PC-3 (cell line): ENCODE measurements around the gene UNC5B. TPM values are rescaled to one million over a fixed set of nuclear protein-coding genes. Genes with fewer than 3 reads are reported as not detected.

ENCODE experiments used
- ATAC-seq: fragments of 200-7000 bp; cut with Tn5 transposase; 2 replicates; pipeline ENCODE4 v1.9.1; 2020; ENCODE audit warnings: mild to moderate bottlenecking, moderate library complexity
- BruUV-seq: library from RNA; stranded (reverse); fragments of 400-500 nt; replicated peaks from 2 replicates; lab custom pipeline; 2021; lab: Mats Ljungman, UMichigan
- CTCF ChIA-PET: fragments of 300-600 bp; sonication (Branson Sonifier 250); formaldehyde crosslinking; loops from one replicate; lab custom pipeline; 2022; ENCODE audit warnings: antibody characterized with exemption; lab: Charles Lee
- POLR2A ChIA-PET: fragments of 300-600 bp; sonication (Branson Sonifier 250); formaldehyde crosslinking; loops from one replicate; lab custom pipeline; 2022; ENCODE audit warnings: antibody characterized with exemption; ENCODE audit not compliant: unreplicated experiment; lab: Charles Lee
- DNase-seq: peaks from one replicate; pipeline ENCODE4 v3.0.0-alpha.2; 2015
- H2AFZ ChIP-seq: fragments of 300-600 bp; sonication (generic); 2 replicates; pipeline ENCODE4 v1.6.0; 2016; ENCODE audit warnings: antibody characterized with exemption, low read length
- H3F3A ChIP-seq: fragments of 300-600 bp; sonication (generic); one replicate; pipeline ENCODE4 v1.6.0; 2017; ENCODE audit warnings: antibody characterized with exemption, low read length, control low read depth, mild to moderate bottlenecking; ENCODE audit not compliant: unreplicated experiment
- H3K27ac ChIP-seq: fragments of 300-600 bp; sonication (generic); 2 replicates; pipeline ENCODE4 v1.5.1; 2016; ENCODE audit warnings: mild to moderate bottlenecking, low read length
- H3K27me3 ChIP-seq: fragments of 300-600 bp; sonication (generic); 2 replicates; pipeline ENCODE4 v1.6.1; 2016; ENCODE audit warnings: low read length, mixed read lengths
- H3K36me3 ChIP-seq: fragments of 300-600 bp; sonication (generic); 2 replicates; pipeline ENCODE4 v1.6.1; 2016; ENCODE audit warnings: low read depth, mixed run types, low read length, mixed read lengths
- H3K4me1 ChIP-seq: fragments of 300-600 bp; sonication (generic); 2 replicates; pipeline ENCODE4 v1.5.1; 2016; ENCODE audit warnings: low read length; ENCODE audit not compliant: insufficient read depth
- H3K4me2 ChIP-seq: fragments of 300-600 bp; sonication (generic); 2 replicates; pipeline ENCODE4 v1.6.0; 2016; ENCODE audit warnings: low read length
- H3K4me3 ChIP-seq: fragments of 300-600 bp; sonication (generic); 2 replicates; pipeline ENCODE4 v1.5.1; 2016; ENCODE audit warnings: mild to moderate bottlenecking, low read length, mixed read lengths
- H3K79me2 ChIP-seq: fragments of 300-600 bp; sonication (generic); 2 replicates; pipeline ENCODE4 v1.6.1; 2017; ENCODE audit warnings: low read length, mixed read lengths
- H3K9ac ChIP-seq: fragments of 300-600 bp; sonication (generic); 2 replicates; pipeline ENCODE4 v1.6.0; 2016; ENCODE audit warnings: mild to moderate bottlenecking, low read length
- H3K9me2 ChIP-seq: fragments of 300-600 bp; sonication (generic); replicated peaks from 2 replicates; pipeline ENCODE4 v1.6.1; 2016; ENCODE audit warnings: mixed run types, low read length, mixed read lengths
- H3K9me3 ChIP-seq: fragments of 300-600 bp; sonication (generic); 2 replicates; pipeline ENCODE4 v1.6.1; 2016; ENCODE audit warnings: low read length, mixed read lengths
- H4K20me1 ChIP-seq: fragments of 300-600 bp; sonication (generic); 2 replicates; pipeline ENCODE4 v1.6.1; 2016; ENCODE audit warnings: low read length, mixed read lengths
- EZH2 ChIP-seq: fragments of 300-600 bp; sonication (generic); IDR thresholded peaks from one replicate; pipeline ENCODE4 v1.6.1; 2017; ENCODE audit warnings: antibody characterized with exemption, mild to moderate bottlenecking, low read length; ENCODE audit not compliant: unreplicated experiment
- EZH2phosphoT487 ChIP-seq: fragments of 300-600 bp; sonication (generic); IDR thresholded peaks from 2 replicates; pipeline ENCODE4 v1.6.1; 2018; ENCODE audit warnings: mild to moderate bottlenecking, antibody characterized with exemption, low read length, borderline replicate concordance
- intact Hi-C: fragments of 100-400 bp; cut with micrococcal nuclease; formaldehyde crosslinking; loops from 2 replicates; pipeline ENCODE4 v1.9.0; 2023
- total RNA-seq: library from RNA; depleted of rRNA; stranded (reverse); fragments of >200 nt; gene quantifications from 2 replicates; pipeline ENCODE4 v1.2.3, GENCODE V29; 2014
- TF ChIP-seq, protein P1 (sequence below): fragments of 300-600 bp; sonication (generic); conservative IDR thresholded peaks from 2 replicates; pipeline ENCODE4 v1.5.1; 2017; ENCODE audit warnings: antibody characterized with exemption, low read depth, mild to moderate bottlenecking, low read length

The UNC5B gene
- total RNA-seq, 1 experiment from 2014 or later, result 0.26 TPM

DNA sequence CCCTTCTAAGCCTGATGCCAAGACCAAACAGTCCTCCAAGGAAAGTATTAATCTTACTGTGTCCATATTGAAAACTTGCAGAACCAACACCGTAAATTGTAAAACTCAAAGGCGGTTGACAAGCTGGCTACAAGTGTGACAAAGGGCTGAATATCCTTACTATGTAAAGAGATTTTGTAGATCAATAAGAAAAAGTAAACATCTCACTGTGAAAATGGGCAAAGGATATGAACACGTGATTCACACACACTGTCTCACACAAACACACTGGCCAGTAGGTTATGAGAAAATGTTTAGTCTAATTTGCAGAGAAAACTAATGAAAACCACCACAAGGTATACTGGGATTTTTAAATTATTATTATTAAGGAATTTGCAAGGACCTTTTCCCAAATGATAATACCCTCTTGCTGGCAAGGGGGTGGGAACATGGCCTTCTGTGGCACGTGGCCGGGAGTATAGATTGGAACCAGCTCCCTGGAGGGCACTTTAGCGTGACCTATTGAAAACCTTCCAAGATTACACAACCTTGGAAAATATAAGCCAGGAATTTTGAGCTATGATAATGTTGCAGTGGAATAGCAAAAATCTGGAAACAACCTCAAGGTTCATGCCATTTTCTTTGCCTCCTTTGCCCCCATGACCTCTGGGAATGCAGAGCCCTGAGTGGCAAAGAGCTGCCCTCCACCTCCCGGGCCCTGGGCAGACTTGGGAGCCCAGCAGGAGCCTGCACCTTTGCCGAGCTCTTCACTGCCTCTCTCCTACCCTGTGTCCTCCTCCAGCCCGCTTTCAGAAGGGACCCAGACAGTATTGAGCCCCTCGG lies 80.5 kb downstream of the UNC5B start:
- H3F3A ChIP-seq, result no peaks in the 10 kb centered on the region
- no peaks in the 10 kb centered on the region for H4K20me1 ChIP-seq
- ChIA-PET POLR2A (no interaction called here), CTCF (no interaction called here)
- no peaks in the 10 kb centered on the region for H3K4me1 ChIP-seq
- H3K9me2 ChIP-seq, result no peaks in the 10 kb centered on the region
- BruUV-seq, result no TSS peak
- H3K9me3 ChIP-seq, result no peaks in the 10 kb centered on the region
- ATAC-seq (no peak), DNase-seq (no peak)
- H3K9ac ChIP-seq, result no peak overlapping the region
- H3K27me3 ChIP-seq, result no peaks in the 10 kb centered on the region
- no peaks in the 10 kb centered on the region for H3K79me2 ChIP-seq
- H3K4me2 ChIP-seq, result no peak overlapping the region
- no peak overlapping the region for H2AFZ ChIP-seq
- H3K4me3 ChIP-seq, result no peak overlapping the region
- H3K36me3 ChIP-seq, result no peaks in the 10 kb centered on the region
- no peak overlapping the region for H3K27ac ChIP-seq
- intact Hi-C loops, result no loop called here
- TF ChIP-seq, protein P1, sequence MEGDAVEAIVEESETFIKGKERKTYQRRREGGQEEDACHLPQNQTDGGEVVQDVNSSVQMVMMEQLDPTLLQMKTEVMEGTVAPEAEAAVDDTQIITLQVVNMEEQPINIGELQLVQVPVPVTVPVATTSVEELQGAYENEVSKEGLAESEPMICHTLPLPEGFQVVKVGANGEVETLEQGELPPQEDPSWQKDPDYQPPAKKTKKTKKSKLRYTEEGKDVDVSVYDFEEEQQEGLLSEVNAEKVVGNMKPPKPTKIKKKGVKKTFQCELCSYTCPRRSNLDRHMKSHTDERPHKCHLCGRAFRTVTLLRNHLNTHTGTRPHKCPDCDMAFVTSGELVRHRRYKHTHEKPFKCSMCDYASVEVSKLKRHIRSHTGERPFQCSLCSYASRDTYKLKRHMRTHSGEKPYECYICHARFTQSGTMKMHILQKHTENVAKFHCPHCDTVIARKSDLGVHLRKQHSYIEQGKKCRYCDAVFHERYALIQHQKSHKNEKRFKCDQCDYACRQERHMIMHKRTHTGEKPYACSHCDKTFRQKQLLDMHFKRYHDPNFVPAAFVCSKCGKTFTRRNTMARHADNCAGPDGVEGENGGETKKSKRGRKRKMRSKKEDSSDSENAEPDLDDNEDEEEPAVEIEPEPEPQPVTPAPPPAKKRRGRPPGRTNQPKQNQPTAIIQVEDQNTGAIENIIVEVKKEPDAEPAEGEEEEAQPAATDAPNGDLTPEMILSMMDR, result no peak
- TF ChIP-seq EZH2, result no peak
- TF ChIP-seq EZH2phosphoT487, result no peak

DNA sequence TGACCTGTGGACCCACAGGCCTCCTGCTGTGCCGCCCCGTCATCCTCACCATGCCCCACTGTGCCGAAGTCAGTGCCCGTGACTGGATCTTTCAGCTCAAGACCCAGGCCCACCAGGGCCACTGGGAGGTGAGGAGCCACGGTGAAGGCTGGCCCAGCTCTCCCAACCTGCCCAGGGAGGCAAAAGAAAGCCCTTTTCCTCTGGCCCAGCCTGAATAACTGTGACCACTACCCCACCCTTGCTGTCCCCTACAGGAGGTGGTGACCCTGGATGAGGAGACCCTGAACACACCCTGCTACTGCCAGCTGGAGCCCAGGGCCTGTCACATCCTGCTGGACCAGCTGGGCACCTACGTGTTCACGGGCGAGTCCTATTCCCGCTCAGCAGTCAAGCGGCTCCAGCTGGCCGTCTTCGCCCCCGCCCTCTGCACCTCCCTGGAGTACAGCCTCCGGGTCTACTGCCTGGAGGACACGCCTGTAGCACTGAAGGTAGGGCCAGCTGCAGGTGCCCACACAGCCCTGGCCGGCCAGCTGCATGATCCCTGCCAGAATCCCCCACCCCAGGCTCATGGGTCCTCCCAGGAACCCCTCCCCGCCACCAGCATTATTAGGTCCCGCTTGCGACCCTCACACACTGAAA lies 81.2 kb downstream of the UNC5B start:
- no peak overlapping the region for H3K4me2 ChIP-seq
- no peaks in the 10 kb centered on the region for H4K20me1 ChIP-seq
- ChIA-PET POLR2A (no interaction called here), CTCF (no interaction called here)
- intact Hi-C loops, result no loop called here
- no peak for DNase-seq
- H3K27ac ChIP-seq, result no peak overlapping the region
- H3K9ac ChIP-seq, result no peak overlapping the region
- no peak for ATAC-seq
- no peaks in the 10 kb centered on the region for H3K4me1 ChIP-seq
- H3K27me3 ChIP-seq, result no peaks in the 10 kb centered on the region
- TF ChIP-seq, protein P1, result no peak
- no peaks in the 10 kb centered on the region for H3F3A ChIP-seq
- no peaks in the 10 kb centered on the region for H3K36me3 ChIP-seq
- no peak overlapping the region for H2AFZ ChIP-seq
- H3K79me2 ChIP-seq, result no peaks in the 10 kb centered on the region
- H3K9me2 ChIP-seq, result no peaks in the 10 kb centered on the region
- H3K4me3 ChIP-seq, result no peak overlapping the region
- no TSS peak for BruUV-seq
- no peaks in the 10 kb centered on the region for H3K9me3 ChIP-seq

DNA sequence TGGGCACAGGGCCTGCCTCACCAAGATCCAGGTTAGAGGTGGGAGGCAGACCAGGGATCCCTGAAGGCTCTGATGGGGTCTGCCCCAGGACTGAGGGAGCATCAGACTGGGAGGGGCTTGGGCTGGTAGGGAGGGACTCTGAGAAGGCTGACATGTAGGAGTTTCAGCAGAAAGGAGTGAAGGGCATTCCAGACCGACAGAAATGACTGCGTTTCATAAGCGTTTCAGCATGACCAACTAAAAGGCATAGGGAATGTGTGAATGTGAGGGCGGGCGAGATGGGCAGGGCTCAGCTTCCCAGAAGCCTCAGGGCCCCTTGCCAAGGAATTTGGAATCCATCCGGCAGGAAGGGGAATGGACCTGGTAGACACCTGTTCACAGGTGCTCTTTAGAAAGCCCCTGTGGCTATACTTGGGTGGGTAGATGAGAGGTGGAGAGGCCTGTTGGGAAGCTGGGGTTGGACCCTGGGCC lies 81.8 kb downstream of the UNC5B start:
- TF ChIP-seq EZH2phosphoT487 (no peak), EZH2 (no peak)
- TF ChIP-seq, protein P1, result no peak
- Histone ChIP-seq H3K4me2 (no peak overlapping the region), H3K9ac (no peak overlapping the region), H3K27ac (no peak overlapping the region), H3K9me3 (no peaks in the 10 kb centered on the region), H3K36me3 (no peaks in the 10 kb centered on the region), H2AFZ (no peak overlapping the region), H3F3A (no peaks in the 10 kb centered on the region), H3K79me2 (no peaks in the 10 kb centered on the region), H3K4me3 (no peak overlapping the region), H3K27me3 (no peaks in the 10 kb centered on the region), H3K9me2 (no peaks in the 10 kb centered on the region), H3K4me1 (no peaks in the 10 kb centered on the region), H4K20me1 (no peaks in the 10 kb centered on the region)
- POLR2A ChIA-PET, result no interaction called here
- intact Hi-C loops, result no loop called here
- DNase-seq, result no peak
- CTCF ChIA-PET, result no interaction called here
- ATAC-seq, result no peak
- no TSS peak for BruUV-seq
